ENCODE measurements around the gene GYG2.
"Not testable (repeated sequence)": the region's sequence is repeated elsewhere in the genome, so short reads cannot be mapped to it uniquely, and the experiment has no call there.

GYG2 gene

GRCh38 chrX:2867206-2867605 is 38.5 kb downstream of the GYG2 start:
- DNase-seq (ENCODE audit: low read depth in 3 of 3), result no peak

GRCh38 chrX:2870650-2871049 is 41.9 kb downstream of the GYG2 start:
- no peak for DNase-seq (ENCODE audit: low read depth in 3 of 3)

GRCh38 chrX:2871831-2872230 is 43.1 kb downstream of the GYG2 start:
- no peak for DNase-seq (ENCODE audit: low read depth in 3 of 3)

GRCh38 chrX:2872671-2873277 is 44.0 kb downstream of the GYG2 start:
- DNase-seq (ENCODE audit: low read depth in 3 of 3), result no peak

- DNase-seq (ENCODE audit: low read depth in 3 of 3), result no peak
Observed at GRCh38 chrX:2874222-2875135, 45.7 kb downstream of the GYG2 start.

GRCh38 chrX:2875136-2875481 is 46.4 kb downstream of the GYG2 start:
- DNase-seq (ENCODE audit: low read depth in 3 of 3), result no peak

GRCh38 chrX:2875798-2876399 is 47.2 kb downstream of the GYG2 start:
- DNase-seq (ENCODE audit: low read depth in 3 of 3), result no peak

- DNase-seq (ENCODE audit: low read depth in 3 of 3), result no peak
Observed at GRCh38 chrX:2878563-2878962, 49.8 kb downstream of the GYG2 start.

- DNase-seq (ENCODE audit: low read depth in 3 of 3), result no peak
Observed at GRCh38 chrX:2879670-2880069, 50.9 kb downstream of the GYG2 start.

GRCh38 chrX:2883770-2884169 is 55.0 kb downstream of the GYG2 start:
- DNase-seq (ENCODE audit: low read depth in 3 of 3), result no peak

- no peak for DNase-seq (ENCODE audit: low read depth in 3 of 3)
Observed at GRCh38 chrX:2888309-2888708, 59.6 kb downstream of the GYG2 start.

- DNase-seq (ENCODE audit: low read depth in 3 of 3), result no peak
Observed at GRCh38 chrX:2889045-2889605, 60.4 kb downstream of the GYG2 start.

GRCh38 chrX:2889706-2890490 is 61.2 kb downstream of the GYG2 start:
- DNase-seq (ENCODE audit: low read depth in 3 of 3), result not testable (repeated sequence)

GRCh38 chrX:2890536-2891460 is 62.1 kb downstream of the GYG2 start:
- DNase-seq (ENCODE audit: low read depth in 3 of 3), result not testable (repeated sequence)

- DNase-seq (ENCODE audit: low read depth in 3 of 3), result no peak
Observed at GRCh38 chrX:2892816-2893215, 64.1 kb downstream of the GYG2 start.

- DNase-seq (ENCODE audit: low read depth in 3 of 3), result no peak
Observed at GRCh38 chrX:2894885-2895292, 66.2 kb downstream of the GYG2 start.

GRCh38 chrX:2897311-2897689 is 68.6 kb downstream of the GYG2 start:
- no peak for DNase-seq (ENCODE audit: low read depth in 3 of 3)

- DNase-seq (ENCODE audit: low read depth in 3 of 3), result not testable (repeated sequence)
Observed at GRCh38 chrX:2897690-2898623, 69.2 kb downstream of the GYG2 start.

GRCh38 chrX:2898846-2899512 is 70.2 kb downstream of the GYG2 start:
- DNase-seq (ENCODE audit: low read depth in 3 of 3), result no peak

All from stimulated activated CD4-positive, alpha-beta T cell treated with anti-CD3 and anti-CD28 coated beads, TNF-alpha, amount 100 ng/mL, for 48 hours (primary cell).